Measurements from ENCODE around the gene DENND10.
"Not testable (repeated sequence)": the region's sequence is repeated elsewhere in the genome, so short reads cannot be mapped to it uniquely, and the experiment has no call there.

DENND10 gene

GRCh38 chr10:119100434-119101238 is 3.3 kb upstream of the DENND10 start:
- DNase-seq, result no peak

DNA sequence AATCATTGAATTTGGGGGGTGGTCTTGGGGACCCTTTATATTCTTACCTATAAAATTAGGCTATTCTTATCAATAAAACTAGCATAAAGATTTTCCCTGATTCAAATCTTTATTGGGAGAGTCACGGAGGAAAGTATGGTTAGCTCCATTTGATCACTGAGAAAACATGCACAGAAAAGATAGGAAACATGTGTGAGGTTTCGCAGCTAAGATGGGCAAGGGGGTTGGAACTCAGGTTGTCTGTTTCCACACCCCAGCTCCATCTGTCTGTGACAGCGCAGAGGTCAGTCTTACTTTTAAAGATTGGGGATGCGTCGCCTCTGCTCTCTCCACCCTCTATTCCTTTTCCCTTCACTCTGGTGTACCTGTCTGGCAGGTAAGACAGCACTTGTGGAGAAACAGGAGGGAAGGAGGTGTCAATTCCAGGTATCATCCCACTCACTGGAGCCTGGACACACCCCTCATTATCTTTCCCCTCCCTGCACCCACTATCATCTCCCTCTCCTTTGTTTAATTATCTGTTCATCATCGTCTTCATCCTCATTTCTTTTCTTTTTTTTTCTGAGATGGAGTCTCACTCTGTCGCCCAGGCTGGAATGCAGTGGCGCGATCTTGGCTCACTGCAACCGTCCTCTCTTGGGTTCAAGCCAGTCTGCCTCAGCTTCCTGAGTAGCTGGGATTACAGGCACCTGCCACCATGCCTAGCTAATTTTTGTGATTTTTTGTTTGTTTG is 2.4 kb upstream of the DENND10 start:
- no peak for DNase-seq

- no peak for DNase-seq
Observed at GRCh38 chr10:119103241-119103902, 541 bp upstream of the DENND10 start.

DNA sequence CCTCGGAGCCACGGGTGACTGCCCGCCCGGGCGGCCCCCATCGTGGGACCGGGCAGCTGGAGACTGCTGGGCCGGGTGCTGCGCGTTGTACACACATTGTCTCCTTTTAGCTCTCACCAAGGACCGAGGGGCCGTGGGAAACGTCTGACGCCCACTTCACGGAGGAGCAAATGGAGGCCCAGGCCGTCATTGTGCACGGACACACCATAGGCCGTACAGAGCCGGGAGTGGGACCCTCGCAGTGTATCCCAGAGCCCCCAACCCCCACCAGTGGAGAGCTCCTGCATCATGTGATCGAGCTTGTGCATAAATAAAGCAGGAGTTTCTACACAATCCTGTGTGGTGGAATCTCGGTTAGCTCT is 722 bp downstream of the DENND10 start:
- DNase-seq, result no peak

- DNase-seq, result no peak
Observed at GRCh38 chr10:119105155-119105554, 1.2 kb downstream of the DENND10 start.

DNA sequence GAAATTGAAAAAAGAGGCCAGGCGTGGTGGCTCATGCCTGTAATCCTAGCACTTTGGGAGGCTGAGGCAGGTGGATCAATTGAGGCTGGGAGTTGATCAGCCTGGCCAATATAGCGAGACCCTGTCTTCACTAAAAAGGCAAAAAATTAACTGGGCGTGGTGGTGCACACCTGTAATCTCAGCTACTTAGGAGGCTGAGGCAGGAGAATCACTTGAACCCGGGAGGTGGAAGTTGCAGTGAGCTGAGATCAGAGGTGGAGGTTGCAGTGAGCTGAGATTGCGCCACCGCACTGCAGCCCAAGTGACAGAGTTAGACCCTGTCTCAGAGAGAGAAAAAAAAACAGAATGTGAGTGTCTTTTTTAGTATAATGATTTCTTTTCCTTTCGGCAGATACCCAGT is 2.0 kb downstream of the DENND10 start:
- DNase-seq, result not testable (repeated sequence)

- not testable (repeated sequence) for DNase-seq
Observed at GRCh38 chr10:119107106-119107505, 3.2 kb downstream of the DENND10 start.

GRCh38 chr10:119107771-119108170 is 3.9 kb downstream of the DENND10 start:
- not testable (repeated sequence) for DNase-seq

GRCh38 chr10:119112056-119112455 is 8.1 kb downstream of the DENND10 start:
- no peak for DNase-seq

GRCh38 chr10:119113751-119114732 is 10.1 kb downstream of the DENND10 start:
- DNase-seq, result no peak

- no peak for DNase-seq
Observed at GRCh38 chr10:119115926-119116325, 12.0 kb downstream of the DENND10 start.

DNA sequence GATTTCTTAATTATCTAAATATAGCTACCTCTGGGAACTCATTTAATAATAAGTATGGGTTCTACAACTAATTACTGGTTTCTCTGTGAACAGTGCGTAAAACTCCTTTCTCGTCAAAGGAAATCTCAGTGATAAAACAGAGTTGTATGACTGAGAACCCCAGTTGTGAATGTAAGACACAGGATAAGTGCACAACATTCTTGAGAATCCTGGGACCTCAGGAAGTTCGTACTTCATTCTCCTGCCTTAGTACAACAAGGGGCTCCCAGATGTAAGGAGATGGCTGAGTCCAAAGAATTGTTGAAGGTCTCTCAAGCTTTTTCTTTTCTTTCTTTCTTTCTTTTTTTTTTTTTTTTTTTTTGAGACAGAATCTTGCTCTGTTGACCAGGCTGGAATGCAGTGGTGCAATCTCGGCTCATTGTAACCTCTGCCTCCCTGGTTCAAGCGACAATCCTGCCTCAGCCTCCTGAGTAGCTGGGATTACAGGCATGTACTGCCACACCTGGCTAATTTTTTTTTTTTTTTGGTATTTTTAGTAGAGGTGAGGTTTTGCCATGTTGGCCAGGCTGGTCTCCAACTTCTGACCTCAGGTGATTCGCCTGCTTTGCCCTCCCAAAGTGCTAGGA is 12.5 kb downstream of the DENND10 start:
- no peak for DNase-seq

GRCh38 chr10:119118231-119118630 is 14.3 kb downstream of the DENND10 start:
- DNase-seq, result no peak

GRCh38 chr10:119119400-119119799 is 15.5 kb downstream of the DENND10 start:
- no peak for DNase-seq

DNA sequence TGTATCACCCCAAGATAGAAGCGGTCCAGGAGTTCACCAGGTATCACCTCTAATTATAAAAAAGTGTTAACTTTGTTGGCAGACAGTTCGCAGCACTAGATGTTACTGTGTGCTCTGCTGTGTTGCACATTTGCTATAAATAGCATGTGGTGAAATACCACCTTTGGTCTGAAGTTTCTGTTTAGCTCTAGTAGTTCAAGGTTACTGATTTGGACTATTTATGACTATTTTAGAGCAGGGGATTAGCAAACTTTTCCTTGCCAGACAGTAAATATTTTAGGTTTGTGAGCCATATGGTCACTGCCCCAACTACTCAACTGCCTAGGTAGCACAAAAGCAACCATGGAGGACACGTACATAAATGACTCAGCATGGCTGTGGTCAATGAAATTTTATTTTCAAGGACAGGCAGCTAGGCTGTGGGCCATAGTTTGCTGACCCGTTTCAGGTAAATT is 16.5 kb downstream of the DENND10 start:
- peak; percentile 51 for DNase-seq

DNA sequence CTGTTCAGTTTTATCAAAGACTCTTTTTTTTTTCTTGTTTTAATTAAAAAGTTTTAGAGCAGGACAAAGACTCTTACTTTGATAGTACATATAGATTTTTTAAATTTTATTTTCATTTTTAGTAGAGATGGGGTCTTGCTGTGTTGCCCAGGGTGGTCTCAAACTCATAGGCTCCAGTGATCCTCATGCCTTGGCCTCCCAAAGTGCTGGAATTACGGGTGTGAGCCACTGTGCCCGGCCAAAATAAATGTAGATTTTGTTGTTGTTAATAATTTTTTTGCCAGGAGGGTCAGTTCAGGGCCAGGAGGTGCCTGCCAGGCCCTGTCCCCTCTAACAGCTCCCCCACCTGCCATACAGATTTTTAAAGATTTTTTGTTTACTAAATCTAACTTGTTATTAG is 17.0 kb downstream of the DENND10 start:
- DNase-seq, result no peak

DNA sequence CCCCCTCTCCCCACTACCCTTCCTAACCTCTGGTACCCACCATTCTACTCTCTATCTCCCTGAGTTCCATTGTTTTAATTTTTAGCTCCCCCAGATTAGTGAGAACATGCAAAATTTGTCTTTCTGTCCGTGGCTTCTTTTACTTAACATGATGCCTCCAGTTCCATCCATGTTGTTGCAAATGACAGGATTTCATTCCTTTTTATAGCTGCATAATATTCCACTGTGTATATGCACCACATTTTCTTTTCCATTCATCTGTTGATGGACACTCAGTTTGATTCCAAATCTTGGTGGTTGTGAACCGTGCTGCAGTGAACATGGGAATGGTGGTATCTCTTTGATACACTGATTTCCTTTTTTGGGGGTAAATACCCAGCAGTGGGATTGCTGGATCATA is 22.0 kb downstream of the DENND10 start:
- no peak for DNase-seq

DNA sequence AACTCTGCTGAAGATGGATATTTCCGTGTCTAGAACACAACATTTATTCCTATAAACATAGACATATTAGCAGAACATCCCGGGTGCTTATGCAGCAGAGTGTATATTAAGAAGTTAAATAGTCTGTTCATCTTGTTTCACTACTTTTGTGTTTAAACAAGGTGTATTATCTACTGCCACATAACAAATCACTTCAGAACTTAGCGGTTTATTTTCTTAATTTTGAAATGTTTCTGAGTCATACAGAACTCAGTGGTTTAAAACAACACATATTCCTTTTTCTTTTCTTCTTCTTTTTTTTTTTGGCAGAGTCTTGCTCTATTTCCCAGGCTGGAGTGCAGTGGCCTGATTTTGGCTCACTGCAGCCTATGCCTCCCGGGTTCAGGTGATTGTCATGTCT is 25.8 kb downstream of the DENND10 start:
- DNase-seq, result no peak

DNA sequence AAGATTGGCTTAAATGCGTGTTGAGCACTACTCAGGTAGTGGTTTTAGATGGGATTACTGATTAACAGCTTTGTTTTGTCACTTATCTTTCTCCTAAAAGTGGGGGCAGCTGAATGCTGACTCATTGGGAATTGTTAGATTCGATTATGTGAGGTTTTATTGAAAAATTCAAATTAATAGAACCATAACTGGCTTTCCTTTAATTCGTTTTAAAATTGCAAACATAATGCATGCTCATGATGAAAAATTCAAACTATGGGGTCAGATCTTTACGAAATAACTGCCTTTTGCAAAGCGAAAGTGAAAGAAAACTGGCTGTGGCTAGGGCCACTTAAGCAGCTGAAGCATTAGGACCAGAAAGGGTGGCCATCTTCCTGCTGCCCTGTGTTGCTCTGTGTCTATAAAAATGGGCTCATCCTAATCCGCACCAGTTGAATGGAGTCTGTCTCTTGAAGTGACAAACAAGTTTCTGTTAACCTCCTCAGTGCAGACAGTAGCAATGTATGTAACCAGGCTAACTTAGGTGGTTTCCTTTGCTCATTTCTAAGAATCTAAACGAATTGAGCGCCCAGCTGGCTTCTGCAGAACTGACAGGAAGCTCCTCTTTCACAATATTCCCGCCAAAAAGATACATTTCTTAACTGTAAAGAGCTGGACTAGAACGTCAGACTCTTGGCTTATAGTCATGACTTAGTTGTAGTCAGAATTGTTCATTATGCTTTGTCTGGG is 27.8 kb downstream of the DENND10 start:
- peak; percentile 70 for DNase-seq

GRCh38 chr10:119132521-119133345 is 28.8 kb downstream of the DENND10 start:
- DNase-seq, result no peak

Data from CD4-positive, alpha-beta T cell treated with Interleukin-21 for 1 hour (primary cell).